ENCODE data around the gene FAM210A.

- TF ChIP-seq POLR2AphosphoS5 (IDR thresholded peaks at IDR 0.05; ENCODE audit: low read depth) = no peak
- no peak for TF ChIP-seq CTCF (IDR thresholded peaks at IDR 0.05; ENCODE audit: insufficient read depth, low read length)
- TF ChIP-seq GABPA (IDR thresholded peaks at IDR 0.05; ENCODE audit: low read depth) = no peak
These were observed 41.8 kb downstream of the FAM210A start for GRCh38 chr18:13684546-13684945.

Data from HL-60 (cell line).